Left ventricle myocardium superior (tissue), 1 donor: ENCODE results near the gene SRC. TPM values are rescaled to one million over a fixed set of nuclear protein-coding genes. Genes with fewer than 3 reads are reported as not detected.

Source experiments
- ATAC-seq: fragments of 200-7000 bp; cut with Tn5 transposase; one replicate; pipeline ENCODE4 v1.9.1; 2020; ENCODE audit warnings: mild to moderate bottlenecking, moderate library complexity
- DNase-seq: peaks from one replicate; pipeline ENCODE4 v3.0.0-alpha.2; 2020
- intact Hi-C: fragments of 100-400 bp; cut with micrococcal nuclease; formaldehyde crosslinking; loops from one replicate; pipeline ENCODE4 v1.11.0; 2022
- total RNA-seq: library from RNA; stranded (reverse); fragmentation: NEBNext Ultra II Directional; extraction: Animal tissue kit (Norgen Biotek cat#: 25700); gene quantifications from one replicate; pipeline ENCODE4 v1.2.1, GENCODE V29; 2021
- donor health status: DM: no; HTN: yes; CAD: no; lungs with severe emphysema.

SRC gene
- total RNA-seq, 1 donor from 2014 or later = 5.1 TPM

DNA sequence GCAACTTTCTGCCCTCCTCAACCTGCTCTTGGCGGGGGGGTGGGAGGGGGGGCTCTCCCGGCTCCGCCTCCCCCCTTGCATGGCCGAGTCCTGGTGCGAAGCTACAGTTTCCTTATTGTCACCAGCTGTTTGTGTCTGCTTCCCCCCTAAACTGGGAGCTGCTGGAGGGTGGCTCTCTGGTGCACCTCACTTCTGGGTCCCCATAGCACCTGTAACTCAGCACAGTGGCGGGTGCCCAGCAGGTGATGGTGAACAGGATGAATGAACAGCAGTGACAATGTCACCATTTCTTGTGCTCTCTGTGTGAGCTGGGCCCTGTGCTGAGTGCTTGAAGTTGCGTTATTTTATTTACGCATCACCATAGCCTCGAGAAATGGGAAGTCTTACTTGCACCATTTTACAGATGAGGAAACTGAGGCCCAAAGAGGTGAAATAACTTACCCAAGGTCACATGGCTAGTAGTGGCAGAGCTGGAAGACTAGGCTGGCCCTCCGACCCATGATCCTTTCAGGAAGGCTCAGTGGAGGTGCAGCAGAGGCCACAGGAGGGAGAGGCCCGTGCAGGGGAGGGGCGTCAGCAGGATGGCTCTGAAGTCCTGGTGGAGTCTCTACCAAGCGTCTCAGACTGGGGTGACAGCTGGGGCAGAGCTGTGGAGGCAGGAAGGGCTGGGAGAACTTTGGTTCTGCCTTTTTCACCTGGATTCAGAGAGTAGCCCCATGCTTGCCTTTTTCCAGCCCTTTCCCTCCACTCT lies 41.8 kb downstream of the SRC start:
- intact Hi-C loops = no loop called here
- DNase-seq (peak; percentile 15), ATAC-seq (no peak)

DNA sequence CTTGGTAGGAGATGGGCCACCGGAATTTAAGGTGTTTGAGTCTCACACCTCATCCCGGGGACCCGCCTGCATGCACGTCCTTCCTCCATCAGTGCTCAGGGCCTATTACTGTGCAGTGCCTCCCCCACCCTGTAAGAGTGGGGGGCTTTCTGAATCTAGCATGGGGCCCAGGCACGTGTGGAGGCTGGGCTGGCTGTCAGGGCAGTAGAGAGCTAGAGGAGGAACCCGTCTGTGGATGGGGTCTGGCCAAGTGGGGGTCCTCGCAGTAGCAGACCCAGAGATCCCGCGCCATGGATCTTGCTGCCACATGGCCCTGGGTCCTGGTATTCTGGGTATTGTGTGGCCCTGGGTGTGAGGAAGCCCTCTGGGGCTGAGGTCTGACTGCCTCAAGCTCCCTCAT lies 42.9 kb downstream of the SRC start:
- DNase-seq (peak; percentile 17), ATAC-seq (no peak)
- intact Hi-C loops = no loop called here

DNA sequence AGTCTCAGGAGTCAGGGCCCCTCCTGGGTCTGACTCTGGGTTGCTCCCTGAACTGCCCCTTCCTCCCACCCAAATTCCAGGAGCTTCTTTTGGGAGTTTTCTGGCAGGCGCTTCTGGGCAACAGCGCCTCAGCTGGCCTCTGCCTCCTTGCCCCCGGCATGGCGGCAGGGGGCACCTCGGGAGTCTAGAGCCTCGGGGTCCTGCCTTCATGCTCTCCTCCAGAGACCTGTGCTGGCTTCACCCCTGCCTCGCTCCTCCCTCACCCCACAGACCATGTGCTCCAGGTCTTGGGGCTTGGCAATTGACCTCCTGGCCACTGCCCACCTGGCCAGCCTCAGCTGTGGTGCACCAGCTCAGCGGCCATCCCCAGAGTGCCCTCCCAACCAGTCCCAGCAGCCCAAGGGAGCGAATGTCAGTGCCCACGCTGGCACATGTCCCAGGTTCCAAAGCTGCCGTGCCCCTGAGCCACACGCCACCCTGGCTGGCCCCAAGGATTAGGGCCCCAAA lies 43.4 kb downstream of the SRC start:
- ATAC-seq = no peak

DNA sequence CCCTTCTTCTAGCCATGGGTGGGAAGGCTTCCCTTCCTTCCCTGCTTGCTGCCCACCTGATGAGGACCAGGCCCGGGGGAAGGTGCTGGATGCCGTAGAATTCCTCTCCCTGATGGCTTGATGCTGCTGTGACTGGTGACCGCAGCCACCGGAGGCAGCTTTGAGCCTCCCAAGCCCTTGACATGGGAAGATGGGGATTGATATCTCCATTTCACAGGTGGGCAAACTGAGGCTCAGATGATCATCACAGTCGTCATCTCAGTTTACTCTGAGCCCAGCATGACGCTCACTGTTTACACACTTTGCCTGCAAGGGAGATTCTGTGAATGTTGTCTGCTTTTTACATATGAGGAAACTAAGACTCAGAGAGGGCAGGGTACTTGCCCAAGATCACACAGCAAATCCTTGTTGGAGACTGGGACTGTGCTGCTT lies 43.9 kb downstream of the SRC start:
- DNase-seq = no peak
- no peak for ATAC-seq
- intact Hi-C loops = loop anchor here (10.0 kb wide), 1 partner anchor 105 kb away; the partner anchor contains the start of gene MANBAL

More for the DNA sequence above, 43.4 kb downstream of the SRC start:
- peak; percentile 22 for DNase-seq
- intact Hi-C loops = no loop called here

DNA sequence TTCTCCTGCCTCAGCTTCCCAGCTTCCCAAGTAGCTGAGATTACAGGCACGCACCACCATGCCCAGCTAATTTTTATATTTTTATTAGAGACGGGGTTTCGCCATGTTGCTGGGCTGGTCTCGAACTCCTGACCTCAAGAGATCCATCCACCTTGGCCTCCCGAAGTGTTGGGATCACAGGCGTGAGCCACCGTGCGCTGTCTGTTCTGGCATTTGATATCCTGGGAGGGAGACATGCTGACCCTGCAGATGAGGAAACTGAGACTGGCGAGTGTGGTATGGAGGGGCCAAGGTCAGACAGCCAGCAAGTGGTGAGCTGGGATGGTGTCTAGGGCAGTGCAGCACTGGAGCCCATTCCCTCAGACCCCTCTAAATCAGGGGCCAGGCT lies 44.6 kb downstream of the SRC start:
- DNase-seq = peak; percentile 12
- ATAC-seq = no peak
- intact Hi-C loops = loop anchor here (10.0 kb wide), 1 partner anchor 106 kb away; the partner anchor contains the start of gene MANBAL

DNA sequence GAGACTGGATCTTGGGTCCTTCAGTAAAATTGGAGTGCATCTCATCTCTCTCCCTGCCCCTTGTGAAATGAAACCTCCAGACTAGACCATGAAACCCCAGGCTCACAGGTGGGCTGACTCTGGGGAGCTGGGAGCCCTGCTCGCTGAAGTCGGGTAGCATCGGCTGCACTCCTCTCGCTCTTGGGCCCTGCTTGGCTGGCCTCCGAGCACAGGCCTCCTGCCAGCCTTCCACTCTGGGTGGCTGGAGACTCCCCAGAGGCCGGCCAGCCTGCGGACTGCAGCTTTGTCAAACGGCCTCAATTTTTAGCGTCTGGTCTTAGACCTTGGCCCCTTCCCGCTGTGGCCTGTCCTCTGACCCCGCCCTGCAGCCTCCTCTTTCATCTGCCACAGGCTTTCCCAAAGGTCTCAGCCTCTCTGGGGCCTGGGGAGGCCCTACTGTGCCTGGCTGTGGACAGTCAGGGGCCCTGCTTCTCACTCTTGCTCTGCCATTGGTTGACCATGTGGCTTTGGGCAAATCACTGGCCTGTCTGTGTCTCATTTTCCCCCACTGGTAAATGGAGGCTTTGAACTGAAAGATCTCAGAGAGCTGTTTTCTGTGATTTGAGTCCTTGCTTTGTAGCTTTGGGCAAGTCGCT lies 45.1 kb downstream of the SRC start:
- ATAC-seq (no peak), DNase-seq (peak; percentile 30)
- intact Hi-C loops = loop anchor here (10.0 kb wide), 1 partner anchor 106 kb away; the partner anchor contains the start of gene MANBAL

DNA sequence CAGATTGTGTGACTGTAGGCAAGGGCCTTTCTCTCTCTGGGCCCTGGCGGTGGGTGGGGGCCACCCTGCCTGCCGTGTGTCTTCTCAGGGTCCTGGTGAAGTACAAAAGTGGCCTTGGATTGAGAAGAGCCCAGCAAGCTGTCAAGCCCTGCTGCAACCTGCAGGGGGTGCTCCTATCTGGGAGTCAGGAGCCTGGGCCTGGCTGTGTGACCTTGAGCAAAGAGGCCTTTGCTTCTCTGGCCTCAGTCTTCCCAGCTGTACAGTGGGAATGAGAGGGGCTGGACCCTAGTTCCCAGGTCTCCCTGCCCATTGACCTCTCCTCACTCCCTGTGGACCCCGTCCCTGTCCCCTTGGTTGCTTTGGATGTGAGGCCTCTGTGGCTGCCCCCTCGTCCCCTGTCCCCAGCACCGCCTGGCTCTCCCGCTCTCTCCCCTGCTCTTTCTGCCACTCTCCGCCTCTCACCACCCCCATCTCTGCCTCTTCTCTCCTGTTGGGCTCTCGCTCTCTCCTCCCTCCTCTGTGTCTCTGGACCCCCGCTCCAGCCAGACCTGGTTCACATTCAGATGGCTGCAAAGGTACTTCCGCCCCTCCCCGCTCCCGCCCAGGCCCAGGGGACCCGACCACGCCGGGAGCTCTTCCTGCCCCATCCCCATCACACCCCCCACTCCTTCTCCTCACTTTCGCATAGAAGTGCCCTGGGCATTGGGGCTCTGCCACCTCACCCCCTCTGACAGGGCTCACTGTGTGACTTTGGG lies 46.7 kb downstream of the SRC start:
- peak; percentile 23 for DNase-seq
- ATAC-seq = no peak
- intact Hi-C loops = loop anchor here (10.0 kb wide), 1 partner anchor 108 kb away; the partner anchor contains the start of gene MANBAL

DNA sequence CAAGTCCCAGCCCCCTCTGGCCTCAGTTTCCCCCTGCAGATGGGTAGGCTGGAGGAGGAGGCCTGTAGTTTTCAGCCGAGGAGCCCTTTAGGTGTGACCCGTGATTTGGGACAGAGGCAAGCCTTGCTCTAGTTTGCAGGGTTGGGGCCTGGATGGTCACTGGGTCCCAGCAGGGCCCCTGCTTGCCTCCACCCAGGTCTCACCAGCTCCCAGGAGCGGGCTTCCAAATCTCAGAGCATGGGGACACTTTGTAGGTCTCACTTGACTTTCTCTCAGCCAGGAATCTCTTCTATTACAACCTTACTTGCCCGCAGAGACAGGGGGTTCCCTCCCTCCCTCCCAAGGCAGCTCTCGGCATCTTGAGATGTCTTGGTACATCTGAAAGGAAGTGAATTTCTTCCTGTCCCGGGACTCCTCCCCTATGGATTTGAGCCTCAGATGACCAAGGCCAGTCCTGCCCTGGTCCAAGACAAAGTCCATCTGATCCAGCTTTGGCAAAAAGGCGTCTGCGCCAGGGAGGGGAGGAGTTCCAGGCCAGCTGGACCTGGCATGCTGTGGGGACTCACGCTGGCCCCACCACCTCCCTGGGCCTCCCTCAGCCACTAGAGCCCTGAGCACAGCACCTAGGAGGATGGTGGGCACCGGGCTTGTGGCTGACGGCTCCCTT lies 47.4 kb downstream of the SRC start:
- ATAC-seq = no peak
- peak; percentile 20 for DNase-seq
- intact Hi-C loops = loop anchor here (10.0 kb wide), 1 partner anchor 109 kb away; the partner anchor contains the start of gene MANBAL

DNA sequence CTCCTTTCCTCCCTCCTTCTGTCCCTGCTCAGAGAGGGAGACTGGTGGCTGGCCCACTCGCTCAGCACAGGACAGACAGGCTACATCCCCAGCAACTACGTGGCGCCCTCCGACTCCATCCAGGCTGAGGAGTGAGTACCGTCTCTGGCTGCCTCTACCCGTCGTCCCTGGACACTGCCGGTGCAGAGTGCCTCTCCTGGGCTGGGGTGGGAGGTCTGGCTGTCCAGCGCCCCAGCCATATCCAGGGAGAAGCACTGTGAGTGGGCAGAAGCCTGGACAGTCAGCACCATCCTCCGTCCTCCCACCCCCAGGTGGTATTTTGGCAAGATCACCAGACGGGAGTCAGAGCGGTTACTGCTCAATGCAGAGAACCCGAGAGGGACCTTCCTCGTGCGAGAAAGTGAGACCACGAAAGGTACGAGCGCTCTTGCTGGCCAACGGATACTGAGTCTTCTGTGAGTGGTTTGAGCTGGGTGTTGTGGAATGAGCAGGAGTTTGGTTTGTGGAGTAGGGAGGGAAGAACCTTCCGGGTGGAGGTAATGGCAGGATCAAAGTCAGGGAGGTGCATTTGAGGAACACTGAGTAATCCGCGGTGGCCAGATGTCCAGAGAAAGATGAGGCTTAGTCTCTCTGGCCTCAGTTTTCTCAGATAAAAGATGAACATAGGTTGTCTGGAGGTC lies 48.1 kb downstream of the SRC start:
- DNase-seq (peak; percentile 18), ATAC-seq (no peak)
- intact Hi-C loops = loop anchor here (10.0 kb wide), 1 partner anchor 109 kb away; the partner anchor contains the start of gene MANBAL

DNA sequence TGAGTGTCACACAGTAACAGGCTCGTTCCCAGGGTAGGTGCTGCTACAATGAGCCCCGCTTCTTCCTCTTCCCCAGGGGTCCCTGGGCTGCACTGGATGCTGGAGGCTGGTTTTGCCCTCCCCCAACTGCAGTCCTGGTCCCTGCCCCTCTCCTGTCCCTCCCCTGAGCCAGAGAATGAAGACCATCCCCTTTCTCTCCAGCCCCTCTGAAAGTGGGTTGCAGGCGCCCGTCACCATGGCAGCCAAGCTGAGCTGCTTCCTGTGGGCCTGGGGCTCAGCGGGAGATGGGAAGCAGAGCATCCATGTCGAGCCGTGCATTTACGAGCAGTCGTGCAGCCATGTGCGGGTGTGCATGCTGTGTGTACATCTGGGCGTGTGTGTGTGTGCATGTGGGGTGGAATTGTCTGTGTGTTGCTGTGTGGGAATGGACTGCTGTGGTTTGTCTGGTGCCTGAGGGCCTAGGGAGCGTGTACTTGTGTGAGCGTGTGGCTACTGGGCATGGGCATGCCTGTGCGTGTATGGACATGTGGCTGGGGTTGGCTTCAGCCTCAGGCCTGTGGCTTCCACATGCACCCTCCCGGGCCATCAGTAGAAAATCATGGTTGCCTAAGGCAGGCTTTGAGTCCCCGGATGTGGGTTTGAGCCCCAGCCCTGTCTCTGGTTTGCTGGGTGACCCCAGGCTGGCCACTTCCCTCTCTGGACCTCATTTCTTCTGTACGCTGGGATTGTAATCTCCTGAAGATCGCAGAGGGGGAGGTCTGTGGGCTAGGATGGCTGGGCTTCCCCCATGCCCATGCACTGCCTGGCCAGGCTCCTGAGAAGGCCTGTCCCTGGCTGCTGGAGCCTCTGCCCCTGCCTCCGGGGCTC lies 48.8 kb downstream of the SRC start:
- intact Hi-C loops = loop anchor here (10.0 kb wide), 1 partner anchor 110 kb away; the partner anchor contains the start of gene MANBAL

DNA sequence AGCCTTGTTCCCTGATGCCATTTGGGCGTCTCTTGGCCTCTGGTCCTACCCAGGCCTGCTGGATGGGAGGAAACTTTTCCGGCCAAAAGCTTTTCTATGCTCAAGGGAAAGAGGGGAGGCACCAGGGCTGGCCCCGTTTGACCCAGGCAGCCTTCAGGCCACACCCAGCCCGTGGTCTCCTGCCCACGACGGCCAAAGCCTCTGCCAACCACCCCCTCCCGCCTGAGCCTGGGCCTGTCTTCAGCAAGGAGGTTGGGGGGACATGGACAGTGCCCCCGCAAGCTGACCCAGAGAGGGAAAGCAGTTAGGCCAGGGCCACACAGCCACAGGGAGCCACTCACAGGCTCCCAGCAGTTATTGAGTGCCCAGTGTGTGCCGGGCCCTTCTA lies 49.5 kb downstream of the SRC start:
- DNase-seq = peak; percentile 41
- ATAC-seq = peak; percentile 72
- intact Hi-C loops = loop anchor here (10.0 kb wide), 1 partner anchor 111 kb away; the partner anchor contains the start of gene MANBAL

More for the DNA sequence above, 48.8 kb downstream of the SRC start:
- ATAC-seq (no peak), DNase-seq (peak; percentile 25)

DNA sequence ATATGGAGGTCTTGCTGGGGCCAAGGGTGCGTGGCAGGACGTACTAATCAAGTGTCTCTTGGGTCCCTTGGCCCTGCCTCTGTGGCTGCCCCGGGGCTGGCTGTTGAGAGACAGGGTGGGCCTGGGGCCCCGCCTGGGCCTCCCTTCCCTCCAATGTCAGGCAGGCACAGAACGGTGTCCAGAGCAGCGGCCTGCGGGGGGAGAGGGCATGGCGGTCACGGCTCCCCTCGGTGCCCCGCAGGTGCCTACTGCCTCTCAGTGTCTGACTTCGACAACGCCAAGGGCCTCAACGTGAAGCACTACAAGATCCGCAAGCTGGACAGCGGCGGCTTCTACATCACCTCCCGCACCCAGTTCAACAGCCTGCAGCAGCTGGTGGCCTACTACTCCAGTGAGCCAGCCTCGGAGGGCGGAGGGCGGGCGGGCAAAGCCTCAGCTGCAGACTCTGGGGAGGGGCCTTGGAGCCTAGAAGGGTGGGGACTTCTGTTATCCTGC lies 50.0 kb downstream of the SRC start:
- peak; percentile 76 for ATAC-seq
- intact Hi-C loops = loop anchor here (10.0 kb wide), 1 partner anchor 111 kb away; the partner anchor contains the start of gene MANBAL
- peak; percentile 67 for DNase-seq

DNA sequence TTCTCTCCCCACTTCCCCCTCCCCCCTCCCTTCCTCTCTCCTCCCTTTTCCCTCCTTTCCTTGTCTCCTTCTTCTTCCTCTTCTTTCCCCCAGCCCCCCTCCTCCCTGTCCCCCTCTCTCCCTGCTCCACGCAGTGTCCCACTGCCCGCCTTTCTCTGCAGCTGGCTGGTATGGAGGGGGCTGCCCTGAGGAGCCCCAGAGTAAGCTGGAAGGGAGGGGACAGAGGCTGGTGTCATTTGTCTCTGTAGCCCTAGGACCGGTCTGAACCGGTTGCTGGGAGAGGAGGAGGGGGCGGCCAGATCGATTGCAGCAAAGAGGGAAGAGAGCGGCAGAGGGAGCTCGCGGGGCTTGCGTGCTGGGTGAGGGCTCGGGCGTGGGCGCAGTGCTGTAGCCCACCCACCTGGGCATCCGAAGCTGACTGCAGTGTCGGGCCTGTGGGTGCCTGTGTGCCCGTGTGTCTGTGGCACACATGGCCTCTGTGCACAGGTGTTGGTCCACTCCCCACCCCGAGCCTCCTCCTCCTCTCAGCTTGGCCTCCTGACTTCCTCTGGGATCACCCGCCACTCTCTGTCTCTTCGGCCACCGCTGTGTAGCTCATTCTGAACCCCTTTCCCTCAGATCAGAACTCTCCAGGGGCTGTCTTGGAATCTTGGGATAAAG lies 50.6 kb downstream of the SRC start:
- DNase-seq = peak; percentile 21
- intact Hi-C loops = loop anchor here (10.0 kb wide), 1 partner anchor 112 kb away; the partner anchor contains the start of gene MANBAL

DNA sequence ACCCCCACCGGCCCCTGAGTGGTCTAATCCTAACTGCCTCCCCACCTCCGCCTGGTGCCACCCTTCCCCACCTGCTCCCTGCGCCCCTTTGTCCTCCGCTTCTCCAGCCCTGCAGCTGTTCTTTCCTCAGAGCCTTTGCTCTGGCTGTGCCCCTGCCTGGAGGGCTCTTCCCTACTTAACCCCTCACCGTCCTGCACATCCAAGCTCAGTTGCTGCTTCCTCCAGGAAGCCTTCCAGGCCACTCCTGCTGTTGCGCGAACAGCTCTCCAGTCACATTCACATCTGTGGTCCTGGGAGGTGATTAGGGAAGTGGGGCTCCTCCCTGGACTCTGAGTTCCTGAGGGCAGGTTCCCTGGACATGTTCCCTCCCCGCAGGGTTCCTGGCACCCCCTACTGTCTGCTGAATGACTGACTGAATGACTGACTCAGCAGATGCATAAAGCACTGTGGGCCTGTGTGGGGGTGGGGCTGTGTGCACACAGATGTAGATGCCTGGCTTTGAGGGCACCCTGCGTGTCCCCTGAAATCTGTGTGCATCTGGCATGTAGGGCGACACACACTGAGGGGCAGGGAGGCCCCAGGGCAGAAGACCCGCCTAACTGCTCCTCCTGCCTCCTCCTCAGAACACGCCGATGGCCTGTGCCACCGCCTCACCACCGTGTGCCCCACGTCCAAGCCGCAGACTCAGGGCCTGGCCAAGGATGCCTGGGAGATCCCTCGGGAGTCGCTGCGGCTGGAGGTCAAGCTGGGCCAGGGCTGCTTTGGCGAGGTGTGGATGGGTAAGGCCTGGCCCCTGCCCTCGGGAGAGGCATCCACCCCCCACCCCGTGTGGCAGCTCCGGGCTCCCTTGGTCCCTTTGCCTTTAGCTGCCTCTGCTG lies 51.4 kb downstream of the SRC start:
- ATAC-seq (no peak), DNase-seq (no peak)
- intact Hi-C loops = loop anchor here (10.0 kb wide), 1 partner anchor 113 kb away; the partner anchor contains the start of gene MANBAL

More for the DNA sequence above, 50.6 kb downstream of the SRC start:
- no peak for ATAC-seq
